Lung (tissue), 12 donors: ENCODE data around the gene GABRP. TPM values are rescaled to one million over a fixed set of nuclear protein-coding genes. Genes with fewer than 3 reads are reported as not detected.
A peak's percentile ranks its signal among the peaks of the same experiment; 100 is the strongest.

ENCODE experiments used
- ATAC-seq: fragments of 200-7000 bp; cut with Tn5 transposase; one replicate; pipeline ENCODE4 v1.9.1; 2020; ENCODE audit warnings: moderate number of reproducible peaks; ENCODE audit not compliant: insufficient read depth, low FRiP score
- DNase-seq, 3 donors: peaks; one replicate each; pipeline ENCODE4 v3.0.0-alpha.2; 2013 to 2017
- H3K27ac ChIP-seq, 2 donors: one replicate each; pipeline ENCODE4 v1.5.1; 2013; ENCODE audit warnings: mild to moderate bottlenecking in 2 of 2, moderate library complexity in 2 of 2, control low read depth in 1 of 2, inconsistent platforms in 1 of 2, low read depth in 1 of 2, low read length in 1 of 2
- H3K27me3 ChIP-seq, 3 donors: one replicate each; pipeline ENCODE4 v1.5.1; 2013; ENCODE audit warnings: low read length in 2 of 3; ENCODE audit not compliant: control insufficient read depth in 3 of 3, insufficient read depth in 3 of 3
- H3K36me3 ChIP-seq, 4 donors: one replicate each; pipeline ENCODE4 v1.5.1; 2013; ENCODE audit warnings: low read length in 4 of 4, mild to moderate bottlenecking in 1 of 4, moderate library complexity in 1 of 4; ENCODE audit not compliant: control insufficient read depth in 4 of 4, insufficient read depth in 4 of 4
- H3K4me1 ChIP-seq, 5 donors: one replicate each; pipeline ENCODE4 v1.5.1; 2013; ENCODE audit warnings: low read length in 5 of 5, mild to moderate bottlenecking in 2 of 5, moderate library complexity in 1 of 5; ENCODE audit not compliant: control insufficient read depth in 5 of 5, insufficient read depth in 5 of 5
- H3K4me3 ChIP-seq: one replicate; pipeline ENCODE4 v1.5.1; 2013; ENCODE audit warnings: mild to moderate bottlenecking, control low read depth, moderate library complexity
- H3K9ac ChIP-seq, 2 donors: one replicate each; pipeline ENCODE4 v1.5.1; 2013; ENCODE audit warnings: low read length in 2 of 2, control low read depth in 1 of 2; ENCODE audit not compliant: insufficient read depth in 1 of 2
- H3K9me3 ChIP-seq, 4 donors: one replicate each; pipeline ENCODE4 v1.5.1; 2013; ENCODE audit warnings: low read length in 3 of 4, mild to moderate bottlenecking in 1 of 4, moderate library complexity in 1 of 4; ENCODE audit not compliant: control insufficient read depth in 4 of 4, insufficient read depth in 3 of 4
- CTCF ChIP-seq: IDR thresholded peaks from 2 replicates; pipeline ENCODE4 v1.5.1; 2012; ENCODE audit warnings: mild to moderate bottlenecking; ENCODE audit errors: control extremely low read depth, extremely low read depth
- WGBS, 2 donors: extraction: QIAGEN DNeasy Blood & Tissue Kit; methylation state at CpG; one replicate each; pipeline ENCODE4 v1.1.7; 2013; 5-methylcytosine and 5-hydroxymethylcytosine counted together
- polyA plus RNA-seq, 2 donors: library from polyadenylated mRNA; stranded (reverse); fragments of 200-250 nt; gene quantifications; one replicate each; pipeline ENCODE4 v1.2.1, GENCODE V29; 2013
- total RNA-seq, 2 donors: library from RNA; depleted of rRNA in 1 of 2; stranded (reverse); fragments of >200 nt in 1 of 2; gene quantifications; one replicate each; pipeline ENCODE4 v1.2.1, GENCODE V29; 2014 to 2021
- donor health status: control.
- donor health status: control.
- donor health status: Bipolar disorder and iron deficiency.
- donor health status: healthy.
- donor health status: DM: yes; HTN: yes; CAD: no.

The GABRP gene
- total and polyA plus RNA-seq, 4 donors = 0.26 to 1.5 (median 0.75) TPM

- ATAC-seq (no peak), DNase-seq (no peak)
- H3K27ac ChIP-seq = no peak overlapping the region
- no peaks in the 10 kb centered on the region for H3K4me1 ChIP-seq
- H3K27me3 ChIP-seq = no peaks in the 10 kb centered on the region
- WGBS, 2 donors = 72 to 78% methylated on average over 2 of the region's 2 CpGs
- no peak overlapping the region for H3K9ac ChIP-seq
- no peak for TF ChIP-seq CTCF
- H3K4me3 ChIP-seq = no peak overlapping the region
- H3K9me3 ChIP-seq = no peaks in the 10 kb centered on the region
- no peaks in the 10 kb centered on the region for H3K36me3 ChIP-seq
Measured at GRCh38 chr5:170849374-170849773, 65.8 kb downstream of the GABRP start.

GRCh38 chr5:170854566-170854965, 71.0 kb downstream of the GABRP start:
- H3K27me3 ChIP-seq = no peaks in the 10 kb centered on the region
- ATAC-seq (no peak), DNase-seq (peak in 2 of 3 donors; percentile 28 to 29)
- TF ChIP-seq CTCF = no peak
- no peak overlapping the region for H3K4me3 ChIP-seq
- WGBS, 2 donors = 79 to 86% methylated on average over 6 of the region's 6 CpGs
- no peaks in the 10 kb centered on the region for H3K4me1 ChIP-seq
- no peaks in the 10 kb centered on the region for H3K9me3 ChIP-seq
- H3K36me3 ChIP-seq = no peaks in the 10 kb centered on the region
- H3K9ac ChIP-seq = no peak overlapping the region
- no peak overlapping the region for H3K27ac ChIP-seq

GRCh38 chr5:170857066-170857465, 73.5 kb downstream of the GABRP start:
- no peak for DNase-seq

More at GRCh38 chr5:170857066-170857465, 73.5 kb downstream of the GABRP start:
- Histone ChIP-seq H3K27me3 (no peaks in the 10 kb centered on the region), H3K27ac (no peak overlapping the region), H3K4me3 (no peak overlapping the region), H3K36me3 (no peaks in the 10 kb centered on the region), H3K9me3 (peaks cover 0 to 5% (median 3%) of the 10 kb centered on the region in 4 donors), H3K4me1 (no peaks in the 10 kb centered on the region), H3K9ac (no peak overlapping the region)
- 82 to 85% methylated on average over 2 of the region's 2 CpGs for WGBS, 2 donors
- ATAC-seq = no peak
- no peak for TF ChIP-seq CTCF
